ENCODE data around the gene ZSCAN2.

DNA sequence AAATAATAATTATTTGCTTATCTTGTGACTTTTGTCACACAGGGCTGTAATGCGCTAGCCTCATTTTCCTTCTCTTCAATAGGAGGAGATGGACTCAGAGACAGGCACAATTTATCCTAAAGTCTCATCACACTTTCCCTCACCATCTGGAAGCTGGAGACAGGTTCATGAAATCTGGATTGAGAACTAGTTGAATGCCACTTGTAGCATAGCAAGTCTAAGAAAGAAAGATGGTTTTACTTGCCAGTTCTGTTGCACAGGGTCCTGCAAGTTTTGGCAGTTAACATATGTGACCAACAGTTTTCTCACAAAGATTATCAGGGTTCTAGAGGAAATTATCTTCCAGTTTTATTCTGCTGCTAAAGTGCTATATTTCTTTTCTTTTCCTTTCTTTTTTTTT is 9.0 kb upstream of the ZSCAN2 start:
- TF ChIP-seq, protein P1, sequence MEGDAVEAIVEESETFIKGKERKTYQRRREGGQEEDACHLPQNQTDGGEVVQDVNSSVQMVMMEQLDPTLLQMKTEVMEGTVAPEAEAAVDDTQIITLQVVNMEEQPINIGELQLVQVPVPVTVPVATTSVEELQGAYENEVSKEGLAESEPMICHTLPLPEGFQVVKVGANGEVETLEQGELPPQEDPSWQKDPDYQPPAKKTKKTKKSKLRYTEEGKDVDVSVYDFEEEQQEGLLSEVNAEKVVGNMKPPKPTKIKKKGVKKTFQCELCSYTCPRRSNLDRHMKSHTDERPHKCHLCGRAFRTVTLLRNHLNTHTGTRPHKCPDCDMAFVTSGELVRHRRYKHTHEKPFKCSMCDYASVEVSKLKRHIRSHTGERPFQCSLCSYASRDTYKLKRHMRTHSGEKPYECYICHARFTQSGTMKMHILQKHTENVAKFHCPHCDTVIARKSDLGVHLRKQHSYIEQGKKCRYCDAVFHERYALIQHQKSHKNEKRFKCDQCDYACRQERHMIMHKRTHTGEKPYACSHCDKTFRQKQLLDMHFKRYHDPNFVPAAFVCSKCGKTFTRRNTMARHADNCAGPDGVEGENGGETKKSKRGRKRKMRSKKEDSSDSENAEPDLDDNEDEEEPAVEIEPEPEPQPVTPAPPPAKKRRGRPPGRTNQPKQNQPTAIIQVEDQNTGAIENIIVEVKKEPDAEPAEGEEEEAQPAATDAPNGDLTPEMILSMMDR (IDR thresholded peaks at IDR 0.05 in 8 of 11, conservative IDR thresholded peaks at IDR 0.05 in 3 of 11), result no peak
- no peak for TF ChIP-seq POLR2AphosphoS5 (IDR thresholded peaks at IDR 0.05)
- no peak for TF ChIP-seq POLR2A (IDR thresholded peaks at IDR 0.05)
